NCI-H2081 treated with DMSO at 0.1 percent for 48 hours (cell line): ENCODE measurements around the gene IFNA21.
A peak's percentile ranks its signal among the peaks of the same experiment; 100 is the strongest.
"Not testable (repeated sequence)": the region's sequence is repeated elsewhere in the genome, so short reads cannot be mapped to it uniquely, and the experiment has no call there.

ENCODE experiments used
- DNase-seq: peaks from one replicate; lab custom pipeline; 2025; lab: John Stamatoyannopoulos, UW

The IFNA21 gene

GRCh38 chr9:21166560-21166959 lies at the start of gene IFNA21:
IFNA21 (minus strand) TSS chr9:21166660; CDS start chr9:21166612, 48 bp downstream.
- DNase-seq: not testable (repeated sequence)

- not testable (repeated sequence) for DNase-seq
Observed at GRCh38 chr9:21213411-21214326, 47.2 kb upstream of the IFNA21 start.

- DNase-seq: not testable (repeated sequence)
Observed at GRCh38 chr9:21212160-21212559, 45.7 kb upstream of the IFNA21 start.

- not testable (repeated sequence) for DNase-seq
Observed at GRCh38 chr9:21210782-21211181, 44.3 kb upstream of the IFNA21 start.

GRCh38 chr9:21210311-21210710 lies 43.9 kb upstream of the IFNA21 start:
- no peak for DNase-seq

- not testable (repeated sequence) for DNase-seq
Observed at GRCh38 chr9:21207043-21207442, 40.6 kb upstream of the IFNA21 start, which contains the start of gene IFNA10. IFNA10 (minus strand) TSS chr9:21207143; CDS start chr9:21207097, 46 bp downstream.

GRCh38 chr9:21205204-21205603 lies 38.7 kb upstream of the IFNA21 start:
- DNase-seq: no peak

- not testable (repeated sequence) for DNase-seq
Observed at GRCh38 chr9:21202105-21202504, 35.6 kb upstream of the IFNA21 start, which contains the start of gene IFNA7. IFNA7 (minus strand) TSS chr9:21202205; CDS start chr9:21202165, 40 bp downstream.

- DNase-seq: not testable (repeated sequence)
Observed at GRCh38 chr9:21194867-21195776, 28.7 kb upstream of the IFNA21 start.

- DNase-seq: not testable (repeated sequence)
Observed at GRCh38 chr9:21187487-21187886, 21.0 kb upstream of the IFNA21 start, which contains the start of gene IFNA4. IFNA4 (minus strand) TSS chr9:21187587; CDS start chr9:21187531, 56 bp downstream.

- DNase-seq: not testable (repeated sequence)
Observed at GRCh38 chr9:21182810-21183736, 16.6 kb upstream of the IFNA21 start.

GRCh38 chr9:21174671-21175070 lies 8.2 kb upstream of the IFNA21 start:
- no peak for DNase-seq

GRCh38 chr9:21172156-21172555 lies 5.7 kb upstream of the IFNA21 start:
- no peak for DNase-seq

GRCh38 chr9:21171351-21171750 lies 4.9 kb upstream of the IFNA21 start:
- no peak for DNase-seq

GRCh38 chr9:21165516-21165915 lies 944 bp downstream of the IFNA21 start:
- no peak for DNase-seq

GRCh38 chr9:21160178-21160577 lies 6.3 kb downstream of the IFNA21 start:
- DNase-seq: no peak

- no peak for DNase-seq
Observed at GRCh38 chr9:21155501-21155900, 11.0 kb downstream of the IFNA21 start.

- DNase-seq: peak; percentile 10
Observed at GRCh38 chr9:21154018-21154608, 12.3 kb downstream of the IFNA21 start.

- no peak for DNase-seq
Observed at GRCh38 chr9:21153336-21154017, 13.0 kb downstream of the IFNA21 start.

- no peak for DNase-seq
Observed at GRCh38 chr9:21144603-21145002, 21.9 kb downstream of the IFNA21 start.
